ENCODE measurements around the gene OR9A2. TPM values are rescaled to one million over a fixed set of nuclear protein-coding genes. Genes with fewer than 3 reads are reported as not detected.
A peak's percentile ranks its signal among the peaks of the same experiment; 100 is the strongest.
"Not testable (repeated sequence)": the region's sequence is repeated elsewhere in the genome, so short reads cannot be mapped to it uniquely, and the experiment has no call there.

Gene OR9A2
- total RNA-seq, 4 donors from 2014 or later = 1.2 TPM; not detected in 3

DNA sequence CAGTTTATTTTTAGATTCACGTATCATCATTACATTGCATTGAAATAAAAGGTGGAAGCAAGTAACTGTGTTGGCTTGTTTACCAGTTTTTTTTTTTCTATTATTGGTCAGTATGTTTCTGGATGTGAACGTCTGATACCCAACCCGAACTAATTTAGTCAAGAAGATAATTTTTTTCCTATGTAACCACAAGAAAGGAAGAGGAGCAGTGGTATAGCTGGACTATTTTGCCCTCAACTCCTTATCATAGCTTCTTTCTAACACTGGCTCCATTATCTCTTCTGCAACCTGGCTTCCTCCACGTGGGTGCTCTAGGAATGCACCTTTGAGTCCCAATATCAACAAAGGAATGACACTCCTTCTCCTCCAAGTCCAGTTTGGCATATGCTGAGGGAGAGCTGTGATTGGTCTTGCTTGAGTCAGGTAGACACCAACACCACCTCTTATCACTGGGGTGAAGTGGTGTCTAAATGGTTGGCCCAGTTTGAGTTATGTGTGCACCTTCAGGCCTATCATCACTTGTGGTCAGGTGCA lies 29.4 kb downstream of the OR9A2 start:
- Histone ChIP-seq H3K4me1 (no peaks in the 10 kb centered on the region), H3K27ac (no peak overlapping the region), H3K36me3 (no peaks in the 10 kb centered on the region), H3K27me3 (no peaks in the 10 kb centered on the region), H3K4me3 (replicated peaks in 1 of 3) (no peak overlapping the region), H3K9me3 (no peaks in the 10 kb centered on the region)
- WGBS, 2 donors = 68 to 70% methylated on average over 4 of the region's 4 CpGs
- no peak for TF ChIP-seq POLR2A (IDR thresholded peaks at IDR 0.05)
- TF ChIP-seq, protein P1, sequence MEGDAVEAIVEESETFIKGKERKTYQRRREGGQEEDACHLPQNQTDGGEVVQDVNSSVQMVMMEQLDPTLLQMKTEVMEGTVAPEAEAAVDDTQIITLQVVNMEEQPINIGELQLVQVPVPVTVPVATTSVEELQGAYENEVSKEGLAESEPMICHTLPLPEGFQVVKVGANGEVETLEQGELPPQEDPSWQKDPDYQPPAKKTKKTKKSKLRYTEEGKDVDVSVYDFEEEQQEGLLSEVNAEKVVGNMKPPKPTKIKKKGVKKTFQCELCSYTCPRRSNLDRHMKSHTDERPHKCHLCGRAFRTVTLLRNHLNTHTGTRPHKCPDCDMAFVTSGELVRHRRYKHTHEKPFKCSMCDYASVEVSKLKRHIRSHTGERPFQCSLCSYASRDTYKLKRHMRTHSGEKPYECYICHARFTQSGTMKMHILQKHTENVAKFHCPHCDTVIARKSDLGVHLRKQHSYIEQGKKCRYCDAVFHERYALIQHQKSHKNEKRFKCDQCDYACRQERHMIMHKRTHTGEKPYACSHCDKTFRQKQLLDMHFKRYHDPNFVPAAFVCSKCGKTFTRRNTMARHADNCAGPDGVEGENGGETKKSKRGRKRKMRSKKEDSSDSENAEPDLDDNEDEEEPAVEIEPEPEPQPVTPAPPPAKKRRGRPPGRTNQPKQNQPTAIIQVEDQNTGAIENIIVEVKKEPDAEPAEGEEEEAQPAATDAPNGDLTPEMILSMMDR (IDR thresholded peaks at IDR 0.05) = no peak
- no peak for DNase-seq
- intact Hi-C loops (cut with DNase I) = no loop called here

DNA sequence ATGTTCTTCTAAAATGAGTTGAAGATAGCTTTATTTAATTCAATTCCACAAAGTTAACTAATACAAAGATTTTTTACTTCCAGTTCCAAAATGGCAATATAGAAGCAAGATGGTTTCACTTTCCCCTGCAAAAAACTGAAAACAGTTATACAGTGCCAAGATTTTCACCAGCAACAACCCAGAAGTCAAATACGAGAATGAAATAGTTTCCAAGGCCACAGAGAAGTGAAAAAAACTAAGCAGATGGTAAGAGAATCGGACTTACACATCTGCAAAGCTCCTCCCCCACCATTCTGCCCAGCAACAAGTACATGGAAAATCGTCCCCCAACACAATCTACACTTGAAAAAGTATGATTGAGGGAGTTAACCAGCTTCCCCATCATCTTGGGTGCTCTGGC lies 34.5 kb downstream of the OR9A2 start:
- Histone ChIP-seq H3K27ac (no peak overlapping the region), H3K4me1 (no peaks in the 10 kb centered on the region), H3K4me3 (replicated peaks in 1 of 3) (no peak overlapping the region), H3K27me3 (no peaks in the 10 kb centered on the region), H3K9me3 (no peaks in the 10 kb centered on the region), H3K36me3 (no peaks in the 10 kb centered on the region)
- 63 to 67% methylated on average over 3 of the region's 3 CpGs for WGBS, 2 donors
- intact Hi-C loops (cut with DNase I) = no loop called here
- DNase-seq = no peak
- TF ChIP-seq, protein P1 (IDR thresholded peaks at IDR 0.05) = no peak
- no peak for TF ChIP-seq POLR2A (IDR thresholded peaks at IDR 0.05)

DNA sequence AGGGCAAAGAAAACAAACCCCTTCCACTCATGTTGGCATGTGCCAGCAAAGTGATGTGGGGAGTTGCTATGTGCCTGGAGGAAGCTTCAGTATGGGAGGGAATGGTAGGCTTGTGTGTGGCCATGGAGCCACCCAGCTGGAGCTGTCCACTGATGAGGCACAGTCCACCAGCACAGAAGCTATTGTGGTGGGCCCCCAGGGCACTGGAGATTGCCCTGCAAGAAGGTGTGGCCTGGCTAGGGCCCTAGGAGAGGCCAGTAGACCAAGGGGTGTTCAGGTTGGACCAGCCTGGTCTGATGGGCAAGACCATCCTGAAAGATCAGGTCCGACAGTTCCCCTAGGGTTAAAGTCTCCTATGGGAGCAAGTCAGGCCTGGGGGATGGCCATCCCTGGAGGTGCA lies 42.6 kb downstream of the OR9A2 start:
- no peaks in the 10 kb centered on the region for H3K36me3 ChIP-seq
- H3K9me3 ChIP-seq = no peaks in the 10 kb centered on the region
- H3K4me1 ChIP-seq = no peaks in the 10 kb centered on the region
- no peak overlapping the region for H3K4me3 ChIP-seq (replicated peaks in 1 of 3)
- intact Hi-C loops (cut with DNase I) = no loop called here
- DNase-seq = no peak
- H3K27me3 ChIP-seq = no peaks in the 10 kb centered on the region
- H3K27ac ChIP-seq = no peak overlapping the region
- TF ChIP-seq, protein P1 (IDR thresholded peaks at IDR 0.05) = no peak
- 100% methylated on average over 1 of the region's 1 CpG; no CpG with 5 or more reads in 1 of the 2 donors for WGBS, 2 donors

DNA sequence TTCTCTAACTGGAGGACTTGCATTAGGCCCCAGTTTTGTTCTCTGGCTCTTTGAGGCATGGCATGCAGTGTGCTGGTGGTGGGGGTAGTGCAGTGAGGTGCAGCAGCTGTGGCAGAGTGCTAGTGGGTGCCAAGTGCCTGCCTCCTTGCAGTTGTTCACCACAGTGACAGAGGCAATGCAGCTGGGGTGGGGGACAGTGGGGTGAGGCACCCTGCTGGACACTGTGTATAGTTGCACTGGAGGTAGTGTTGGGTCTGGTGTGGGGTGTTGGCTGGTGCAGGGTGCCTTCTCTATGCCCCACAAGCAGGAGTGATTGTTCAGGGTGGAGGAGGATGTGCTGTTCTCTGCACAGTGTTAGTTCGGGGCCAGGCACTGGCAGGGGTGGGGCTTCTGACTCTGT lies 43.1 kb downstream of the OR9A2 start:
- intact Hi-C loops (cut with DNase I) = no loop called here
- H3K36me3 ChIP-seq = no peaks in the 10 kb centered on the region
- peak in 1 of 2 donors; percentile 3 for DNase-seq
- H3K4me1 ChIP-seq = no peaks in the 10 kb centered on the region
- 71 to 86% methylated on average over 1 of the region's 1 CpG for WGBS, 2 donors
- H3K27me3 ChIP-seq = no peaks in the 10 kb centered on the region
- H3K4me3 ChIP-seq (replicated peaks in 1 of 3) = no peak overlapping the region
- no peak overlapping the region for H3K27ac ChIP-seq
- H3K9me3 ChIP-seq = no peaks in the 10 kb centered on the region
- TF ChIP-seq POLR2A (IDR thresholded peaks at IDR 0.05) = no peak

DNA sequence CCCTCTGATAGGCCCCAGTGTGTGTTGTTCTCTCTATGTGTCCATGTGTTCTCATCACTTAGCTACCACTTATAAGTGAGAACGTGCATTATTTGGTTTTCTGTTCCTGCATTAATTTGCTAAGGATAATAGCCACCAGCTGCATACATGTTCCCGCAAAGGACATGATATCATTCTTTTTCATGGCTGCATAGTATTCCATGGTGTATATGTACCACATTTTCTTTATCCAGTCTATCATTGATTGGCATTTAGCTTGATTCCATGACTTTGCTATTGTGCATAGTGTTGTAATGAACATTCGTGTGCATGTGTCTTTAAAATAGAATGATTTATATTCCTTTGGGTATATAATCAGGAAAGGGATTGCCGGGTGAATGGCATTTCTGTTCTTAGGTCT lies 48.5 kb downstream of the OR9A2 start:
- H3K4me3 ChIP-seq (replicated peaks in 1 of 3); H3K27me3 ChIP-seq; intact Hi-C loops (cut with DNase I); H3K9me3 ChIP-seq; DNase-seq; H3K27ac ChIP-seq; H3K36me3 ChIP-seq; H3K4me1 ChIP-seq: not testable (repeated sequence)
- 82 to 88% methylated on average over 4 of the region's 4 CpGs for WGBS, 2 donors

Other genes with a start within 250 kb of the OR9A2 start
- gene EPHB6, start 172.1 kb downstream of the OR9A2 start, total RNA-seq = 10 to 100 TPM; 20.0 to 46.2 (median 27.4) TPM
- 1 to 10 TPM in 2 of 4 donors, under 1 TPM in 2; 0.25 to 2.9 (median 1.2) TPM for gene TRPV6, start 141.4 kb downstream of the OR9A2 start, total RNA-seq
- not detected for gene TRPV5, start 93.4 kb downstream of the OR9A2 start, total RNA-seq
- gene LLCFC1, start 87.6 kb downstream of the OR9A2 start, total RNA-seq = under 1 TPM in 1 of 4 donors, not detected in 3; 0.67 TPM
- gene KEL, start 64.8 kb downstream of the OR9A2 start, total RNA-seq = 1 to 10 TPM in 1 of 4 donors, under 1 TPM in 3; 0.29 to 2.0 (median 0.49) TPM
- gene OR6V1, start 25.2 kb upstream of the OR9A2 start, total RNA-seq = not detected
- gene PIP, start 104.9 kb upstream of the OR9A2 start, total RNA-seq = not detected
- not detected for gene TAS2R39, start 156.3 kb upstream of the OR9A2 start, total RNA-seq
- not detected for gene TAS2R40, start 194.9 kb upstream of the OR9A2 start, total RNA-seq
- gene GSTK1, start 236.3 kb upstream of the OR9A2 start, total RNA-seq = 100 to 1,000 TPM; 147 to 319 (median 220) TPM